KMS-11 (cell line): Measurements from ENCODE around the gene DOCK10.
"Not testable (repeated sequence)": the region's sequence is repeated elsewhere in the genome, so short reads cannot be mapped to it uniquely, and the experiment has no call there.

Experiments
- H2AFZ ChIP-seq: fragments of 200-600 bp; sonication (generic); 2 replicates; pipeline ENCODE4 v1.6.1; 2016; ENCODE audit warnings: antibody characterized with exemption, mixed run types, low read depth
- H3K27ac ChIP-seq: fragments of 200-600 bp; sonication (generic); 2 replicates; pipeline ENCODE4 v1.6.1; 2016; ENCODE audit warnings: mild to moderate bottlenecking, mixed run types
- H3K27me3 ChIP-seq: fragments of 200-600 bp; sonication (generic); 2 replicates; pipeline ENCODE4 v1.6.1; 2017; ENCODE audit warnings: mild to moderate bottlenecking, low read depth, mixed run types, moderate library complexity; ENCODE audit not compliant: insufficient read depth
- H3K36me3 ChIP-seq: fragments of 200-600 bp; sonication (generic); 2 replicates; pipeline ENCODE4 v1.6.1; 2017; ENCODE audit warnings: mild to moderate bottlenecking, mixed run types; ENCODE audit not compliant: insufficient read depth
- H3K4me1 ChIP-seq: fragments of 200-600 bp; sonication (generic); 2 replicates; pipeline ENCODE4 v1.6.1; 2016; ENCODE audit warnings: mild to moderate bottlenecking, low read depth, mixed run types; ENCODE audit not compliant: poor library complexity, severe bottlenecking
- H3K4me2 ChIP-seq: fragments of 200-600 bp; sonication (generic); 2 replicates; pipeline ENCODE4 v1.7.0; 2016; ENCODE audit warnings: mild to moderate bottlenecking, mixed run types
- H3K4me3 ChIP-seq: fragments of 200-600 bp; sonication (generic); IDR thresholded peaks from 2 replicates; pipeline ENCODE4 v1.6.1; 2017; ENCODE audit warnings: low read depth, low read length, mixed read lengths; ENCODE audit not compliant: insufficient read depth
- H3K79me2 ChIP-seq: fragments of 200-600 bp; sonication (generic); 2 replicates; pipeline ENCODE4 v1.6.1; 2016; ENCODE audit warnings: low read depth, mixed run types; ENCODE audit not compliant: insufficient read depth
- H3K9ac ChIP-seq: fragments of 200-600 bp; sonication (generic); 2 replicates; pipeline ENCODE4 v1.6.1; 2016; ENCODE audit warnings: mild to moderate bottlenecking, mixed run types
- H4K20me1 ChIP-seq: fragments of 200-600 bp; sonication (generic); 2 replicates; pipeline ENCODE4 v1.6.1; 2016; ENCODE audit warnings: mild to moderate bottlenecking, mixed run types; ENCODE audit not compliant: insufficient read depth
- TF ChIP-seq, protein P1 (sequence below): fragments of 200-600 bp; sonication (generic); conservative IDR thresholded peaks from 2 replicates; pipeline ENCODE4 v1.6.1; 2017; ENCODE audit warnings: low read depth, mild to moderate bottlenecking, antibody characterized with exemption, low read length, moderate library complexity, mixed read lengths

Gene DOCK10

DNA sequence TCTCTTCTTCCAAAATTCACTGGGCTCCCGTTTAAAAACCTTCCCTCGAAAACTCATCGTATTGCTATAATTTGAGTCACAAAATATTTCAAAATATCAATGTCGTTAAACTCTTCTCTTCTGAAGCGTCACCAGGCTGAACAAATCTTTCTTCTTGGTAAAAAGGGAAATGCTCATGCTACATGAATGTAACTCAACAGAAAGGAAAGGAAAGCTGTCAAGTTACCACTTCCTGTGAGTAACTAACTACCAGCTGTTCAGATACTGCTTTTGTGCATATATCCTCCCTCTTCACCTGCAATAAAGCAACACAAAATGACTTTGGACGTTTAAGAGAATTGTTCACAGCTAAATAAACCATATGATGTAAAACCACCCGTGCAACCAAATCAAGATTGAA, 95.4 kb downstream of the DOCK10 start:
- no peak overlapping the region for H3K9ac ChIP-seq
- H3K4me2 ChIP-seq: no peak overlapping the region
- no peaks in the 10 kb centered on the region for H3K36me3 ChIP-seq

DNA sequence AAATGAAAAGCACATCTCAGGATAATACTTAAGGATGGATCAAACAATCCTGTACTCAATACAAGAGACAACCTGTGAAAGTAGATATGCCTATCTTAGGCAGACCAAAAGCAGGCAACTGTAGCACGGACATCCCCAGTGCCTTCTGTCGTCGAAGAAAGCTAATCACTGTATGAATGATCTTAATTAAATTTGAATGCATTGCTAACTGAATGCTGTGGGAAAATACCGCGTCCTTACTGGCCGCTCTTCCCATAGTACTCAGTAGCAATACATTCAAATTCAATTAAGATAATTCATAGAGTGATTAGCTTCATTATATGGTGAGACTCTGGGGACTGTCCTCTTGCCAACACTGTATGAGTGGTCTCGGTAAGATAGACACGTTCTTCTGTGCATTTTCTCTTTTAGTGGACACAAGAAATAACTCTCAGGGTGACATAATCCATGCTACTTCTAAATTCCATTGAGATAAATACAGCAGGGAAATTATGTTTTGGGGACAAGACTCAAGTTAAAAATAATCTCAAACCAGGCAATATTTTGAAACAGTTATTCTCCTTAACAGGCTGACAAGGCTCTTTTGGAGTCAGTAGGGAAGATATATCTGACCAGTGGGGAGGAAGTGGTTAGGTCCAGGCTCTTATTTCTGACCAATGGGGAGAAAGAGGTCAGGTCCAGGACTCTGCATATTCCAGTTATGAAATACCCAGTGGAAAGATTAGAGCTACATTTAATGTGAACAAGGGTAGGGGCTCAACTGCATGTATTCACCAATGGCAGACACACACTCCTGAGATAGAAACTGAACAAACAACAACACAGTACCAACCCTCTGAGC, 97.3 kb downstream of the DOCK10 start:
- Histone ChIP-seq H4K20me1 (no peaks in the 10 kb centered on the region), H3K36me3 (no peaks in the 10 kb centered on the region), H3K27ac (no peak overlapping the region), H3K4me2 (no peak overlapping the region), H3K79me2 (no peaks in the 10 kb centered on the region), H3K4me3 (no peak overlapping the region), H3K27me3 (no peaks in the 10 kb centered on the region), H3K4me1 (no peaks in the 10 kb centered on the region), H2AFZ (no peak overlapping the region), H3K9ac (no peak overlapping the region)
- TF ChIP-seq, protein P1, sequence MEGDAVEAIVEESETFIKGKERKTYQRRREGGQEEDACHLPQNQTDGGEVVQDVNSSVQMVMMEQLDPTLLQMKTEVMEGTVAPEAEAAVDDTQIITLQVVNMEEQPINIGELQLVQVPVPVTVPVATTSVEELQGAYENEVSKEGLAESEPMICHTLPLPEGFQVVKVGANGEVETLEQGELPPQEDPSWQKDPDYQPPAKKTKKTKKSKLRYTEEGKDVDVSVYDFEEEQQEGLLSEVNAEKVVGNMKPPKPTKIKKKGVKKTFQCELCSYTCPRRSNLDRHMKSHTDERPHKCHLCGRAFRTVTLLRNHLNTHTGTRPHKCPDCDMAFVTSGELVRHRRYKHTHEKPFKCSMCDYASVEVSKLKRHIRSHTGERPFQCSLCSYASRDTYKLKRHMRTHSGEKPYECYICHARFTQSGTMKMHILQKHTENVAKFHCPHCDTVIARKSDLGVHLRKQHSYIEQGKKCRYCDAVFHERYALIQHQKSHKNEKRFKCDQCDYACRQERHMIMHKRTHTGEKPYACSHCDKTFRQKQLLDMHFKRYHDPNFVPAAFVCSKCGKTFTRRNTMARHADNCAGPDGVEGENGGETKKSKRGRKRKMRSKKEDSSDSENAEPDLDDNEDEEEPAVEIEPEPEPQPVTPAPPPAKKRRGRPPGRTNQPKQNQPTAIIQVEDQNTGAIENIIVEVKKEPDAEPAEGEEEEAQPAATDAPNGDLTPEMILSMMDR: no peak

More for the DNA sequence above, 95.4 kb downstream of the DOCK10 start:
- H3K4me3 ChIP-seq: no peak overlapping the region
- H4K20me1 ChIP-seq: no peaks in the 10 kb centered on the region
- no peaks in the 10 kb centered on the region for H3K27me3 ChIP-seq
- TF ChIP-seq, protein P1: no peak
- no peaks in the 10 kb centered on the region for H3K4me1 ChIP-seq
- H3K79me2 ChIP-seq: no peaks in the 10 kb centered on the region
- H3K27ac ChIP-seq: no peak overlapping the region
- H2AFZ ChIP-seq: no peak overlapping the region

DNA sequence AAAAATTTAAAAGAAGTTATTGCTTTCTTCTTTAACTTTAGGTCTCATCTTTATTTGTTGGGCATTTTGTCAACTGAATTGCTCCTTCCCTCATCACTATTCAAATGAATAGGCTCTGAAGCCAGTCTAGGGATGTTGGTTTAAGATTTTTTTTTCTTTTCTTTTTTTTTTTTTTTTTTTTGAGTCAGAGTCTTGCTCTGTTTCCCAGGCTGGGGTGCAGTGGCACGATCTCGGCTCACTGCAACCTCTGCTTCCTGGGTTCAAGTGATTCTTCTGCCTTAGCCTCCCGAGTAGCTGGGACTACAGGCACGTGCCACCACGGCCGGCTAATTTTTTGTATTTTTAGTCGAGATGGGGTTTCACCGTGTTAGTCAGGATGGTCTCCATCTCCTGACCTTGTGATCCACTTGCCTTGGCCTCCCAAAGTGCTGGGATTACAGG, 98.6 kb downstream of the DOCK10 start:
- not testable (repeated sequence) for H4K20me1 ChIP-seq, H3K27me3 ChIP-seq, H3K79me2 ChIP-seq, H3K4me3 ChIP-seq, H3K36me3 ChIP-seq, H3K9ac ChIP-seq, H3K27ac ChIP-seq, H2AFZ ChIP-seq, H3K4me1 ChIP-seq, H3K4me2 ChIP-seq

DNA sequence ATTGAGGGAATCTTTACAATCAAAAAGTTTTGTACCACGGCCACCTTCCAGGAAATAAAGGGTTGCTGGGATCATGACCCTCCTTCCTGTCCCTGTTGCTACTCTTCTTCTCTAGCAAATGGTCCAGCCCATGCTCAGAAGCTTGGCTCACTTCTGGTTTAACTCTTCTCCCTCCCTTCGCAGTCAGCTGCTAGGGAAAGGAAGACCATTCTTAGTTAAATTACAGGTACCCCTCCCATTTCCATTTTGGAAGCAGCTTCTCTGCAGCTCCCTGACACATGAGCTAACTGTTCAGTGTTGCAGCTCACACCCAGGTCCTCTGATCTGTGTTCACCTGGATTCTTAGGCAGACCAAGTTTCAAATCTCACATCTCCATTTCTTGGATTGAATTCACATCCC, 100.3 kb downstream of the DOCK10 start:
- no peaks in the 10 kb centered on the region for H3K4me1 ChIP-seq
- H3K27ac ChIP-seq: no peak overlapping the region
- H3K79me2 ChIP-seq: no peaks in the 10 kb centered on the region
- H3K36me3 ChIP-seq: no peaks in the 10 kb centered on the region
- H3K4me2 ChIP-seq: no peak overlapping the region
- H3K9ac ChIP-seq: no peak overlapping the region
- no peaks in the 10 kb centered on the region for H4K20me1 ChIP-seq
- no peak overlapping the region for H2AFZ ChIP-seq
- no peak overlapping the region for H3K4me3 ChIP-seq
- TF ChIP-seq, protein P1: no peak
- no peaks in the 10 kb centered on the region for H3K27me3 ChIP-seq

DNA sequence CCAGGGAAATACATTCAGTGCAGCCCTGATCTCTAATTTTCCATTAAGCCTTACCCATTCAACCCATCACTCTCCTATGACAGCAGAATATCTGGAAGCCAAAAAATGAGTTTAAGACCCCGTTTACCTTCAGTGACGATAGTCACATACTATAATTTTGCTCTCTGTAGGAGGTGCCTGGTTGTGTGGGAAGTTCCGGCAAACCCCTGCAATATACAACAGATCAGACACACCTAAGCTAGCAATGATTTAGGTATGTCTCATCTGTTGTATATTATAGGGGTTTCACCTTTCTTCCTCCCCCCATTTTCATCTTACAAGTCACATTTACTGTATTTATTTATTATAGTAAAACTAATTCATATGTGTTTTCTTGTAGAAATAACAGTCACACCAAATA, 101.7 kb downstream of the DOCK10 start:
- Histone ChIP-seq H3K36me3 (no peaks in the 10 kb centered on the region), H3K79me2 (no peaks in the 10 kb centered on the region), H3K4me1 (no peaks in the 10 kb centered on the region), H3K9ac (no peak overlapping the region), H4K20me1 (no peaks in the 10 kb centered on the region), H2AFZ (no peak overlapping the region), H3K27me3 (no peaks in the 10 kb centered on the region), H3K27ac (no peak overlapping the region), H3K4me3 (no peak overlapping the region), H3K4me2 (no peak overlapping the region)
- TF ChIP-seq, protein P1: no peak
